Activated CD4-positive, alpha-beta T cell treated with anti-CD3 and anti-CD28 coated beads, Interleukin-10, Interleukin-2, amounts not matched to agents 100 ng/mL and 50 ng/mL, durations not matched to agents 16 hours and 8 hours (primary cell): Measurements from ENCODE around the gene HOXD8.

Experiments
- DNase-seq: peaks from one replicate; pipeline ENCODE4 v3.0.0-alpha.2; 2020

HOXD8 gene

GRCh38 chr2:176103742-176104315 is 25.7 kb upstream of the HOXD8 start:
- DNase-seq = no peak

DNA sequence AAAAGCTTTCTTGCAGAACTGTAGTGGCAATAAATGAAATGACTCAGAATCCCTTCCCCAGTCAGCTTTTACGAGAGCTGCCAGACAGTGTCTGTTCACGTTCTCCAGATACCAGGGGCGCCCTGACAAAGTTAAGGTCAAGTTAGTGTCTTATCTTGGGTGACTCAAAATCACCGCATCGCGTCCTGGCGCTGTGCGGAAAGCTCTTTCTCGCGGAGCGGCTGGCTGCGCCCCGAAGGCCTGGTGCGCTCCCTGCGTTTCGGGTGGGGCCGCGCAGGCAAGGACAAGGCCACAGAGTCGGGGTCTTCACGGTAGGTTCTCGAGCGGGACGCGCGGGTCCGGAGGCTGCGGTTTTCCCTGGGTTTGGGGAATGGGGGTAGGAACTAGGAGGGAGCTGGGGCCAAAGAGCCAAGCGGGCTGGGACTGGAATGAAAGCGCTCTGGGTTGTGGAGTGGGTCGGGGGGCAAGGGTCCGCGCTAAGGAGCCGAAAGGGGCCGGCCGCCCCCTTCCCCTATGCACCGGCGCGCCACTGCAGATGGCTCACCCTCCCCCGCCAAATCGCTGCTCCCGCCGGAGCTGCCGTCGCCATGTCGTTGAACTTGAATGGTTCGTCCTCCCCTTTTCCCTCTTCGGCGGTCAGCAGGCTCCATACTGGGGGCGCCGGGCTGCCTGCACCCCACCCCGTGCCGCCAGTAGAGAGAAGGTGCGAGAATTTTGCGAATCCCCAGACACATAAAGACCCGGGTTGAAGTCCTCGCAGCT is 25.0 kb upstream of the HOXD8 start:
- DNase-seq = no peak

GRCh38 chr2:176105078-176105729 is 24.3 kb upstream of the HOXD8 start:
- DNase-seq = no peak

DNA sequence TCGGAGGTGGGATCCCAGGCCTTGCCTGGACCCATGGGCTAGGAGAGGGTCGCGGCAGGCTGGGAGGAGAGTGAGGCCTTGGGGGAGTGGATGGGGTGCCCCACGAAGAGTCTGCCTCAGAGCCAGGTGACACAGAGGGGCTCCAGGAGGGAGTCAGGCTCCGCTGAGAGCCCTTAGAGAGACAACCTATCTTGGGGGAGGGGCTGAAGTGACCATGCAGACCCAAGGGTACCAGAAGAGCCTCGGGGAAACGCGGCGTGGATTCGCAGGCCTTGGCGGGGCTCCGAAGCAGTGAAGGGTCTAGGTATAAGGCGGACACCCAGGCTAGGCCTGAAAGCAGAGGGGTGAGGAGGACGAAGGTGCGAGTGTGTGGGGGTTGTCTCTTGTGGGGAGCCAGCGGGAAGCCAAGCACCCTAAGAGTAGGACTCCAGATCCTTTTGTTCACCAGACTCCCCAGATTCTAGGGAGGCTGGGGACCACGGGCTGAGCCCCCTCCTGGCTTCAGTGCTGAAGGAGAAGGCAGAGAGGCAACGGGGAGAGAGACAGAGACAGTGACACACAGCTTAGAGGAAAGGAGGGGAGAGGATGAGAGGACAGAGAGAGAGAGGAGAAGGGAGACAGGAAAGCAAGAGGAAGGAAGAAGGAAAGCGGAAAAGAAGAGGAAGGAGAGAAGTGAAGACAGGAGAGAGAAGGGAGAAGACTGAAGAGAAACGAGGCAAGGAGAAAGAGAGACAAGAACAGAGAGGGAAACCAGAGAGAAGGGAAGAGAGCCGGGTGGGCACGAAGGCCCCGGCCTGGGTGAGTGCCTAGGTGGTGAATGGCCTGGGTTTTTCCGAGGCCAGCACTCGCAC is 23.6 kb upstream of the HOXD8 start:
- no peak for DNase-seq

DNA sequence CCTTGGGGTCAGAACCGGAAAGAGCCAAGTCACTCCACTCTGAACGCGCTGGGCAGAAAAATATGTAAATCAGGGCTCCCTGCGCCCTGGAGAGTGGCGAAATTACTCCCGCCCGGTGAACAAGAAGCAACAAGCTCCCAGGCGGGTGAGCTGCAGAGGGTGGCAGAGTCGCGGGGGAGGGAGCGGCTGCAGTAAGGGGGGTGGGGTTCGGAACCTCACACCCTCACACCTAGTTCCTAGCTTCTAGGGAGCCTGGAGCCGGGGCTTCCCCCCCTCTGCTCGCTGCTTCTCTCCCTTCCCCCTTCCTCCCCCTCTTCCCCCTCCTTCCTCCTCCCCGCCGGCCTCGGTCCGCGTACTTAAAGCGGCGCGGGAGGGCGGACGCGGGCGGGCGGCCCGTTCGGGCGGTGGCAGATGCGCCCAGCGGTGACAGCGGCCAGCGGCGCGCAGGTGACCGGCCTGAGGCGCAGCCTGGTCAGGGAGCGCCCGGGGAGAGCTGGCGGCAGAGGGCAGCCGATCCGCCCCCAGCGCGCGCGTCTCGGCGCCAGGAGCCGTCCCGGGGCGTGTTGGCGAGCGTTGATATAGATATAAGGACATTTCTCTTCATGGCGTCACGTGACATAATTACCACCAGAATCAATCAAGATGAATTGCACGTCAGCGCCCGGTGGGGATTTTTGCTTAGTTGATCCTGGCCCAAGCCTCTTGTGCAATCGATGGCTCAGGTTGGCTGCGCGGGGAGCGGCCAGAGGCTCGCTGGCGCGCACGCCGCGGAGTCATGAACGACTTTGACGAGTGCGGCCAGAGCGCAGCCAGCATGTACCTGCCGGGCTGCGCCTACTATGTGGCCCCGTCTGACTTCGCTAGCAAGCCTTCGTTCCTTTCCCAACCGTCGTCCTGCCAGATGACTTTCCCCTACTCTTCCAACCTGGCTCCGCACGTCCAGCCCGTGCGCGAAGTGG is 22.6 kb upstream of the HOXD8 start, which contains the start of gene HOXD11:
Gene HOXD11 (plus strand): TSS at position 700 of the 959 bp plus-strand sequence. CDS start 76 bp downstream, at position 776.
- no peak for DNase-seq

DNA sequence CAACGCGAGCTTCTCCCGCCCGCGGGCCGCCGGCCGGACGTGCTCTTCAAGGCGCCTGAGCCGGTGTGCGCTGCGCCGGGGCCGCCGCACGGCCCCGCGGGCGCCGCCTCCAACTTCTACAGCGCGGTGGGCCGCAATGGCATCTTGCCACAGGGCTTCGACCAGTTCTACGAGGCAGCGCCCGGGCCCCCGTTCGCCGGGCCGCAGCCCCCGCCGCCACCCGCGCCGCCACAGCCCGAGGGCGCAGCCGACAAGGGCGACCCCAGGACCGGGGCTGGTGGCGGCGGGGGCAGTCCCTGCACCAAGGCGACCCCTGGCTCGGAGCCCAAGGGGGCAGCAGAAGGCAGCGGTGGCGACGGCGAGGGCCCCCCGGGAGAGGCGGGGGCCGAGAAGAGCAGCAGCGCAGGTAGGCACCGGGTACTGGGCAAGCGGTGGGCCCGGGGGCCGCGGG is 21.7 kb upstream of the HOXD8 start:
- DNase-seq = no peak

DNA sequence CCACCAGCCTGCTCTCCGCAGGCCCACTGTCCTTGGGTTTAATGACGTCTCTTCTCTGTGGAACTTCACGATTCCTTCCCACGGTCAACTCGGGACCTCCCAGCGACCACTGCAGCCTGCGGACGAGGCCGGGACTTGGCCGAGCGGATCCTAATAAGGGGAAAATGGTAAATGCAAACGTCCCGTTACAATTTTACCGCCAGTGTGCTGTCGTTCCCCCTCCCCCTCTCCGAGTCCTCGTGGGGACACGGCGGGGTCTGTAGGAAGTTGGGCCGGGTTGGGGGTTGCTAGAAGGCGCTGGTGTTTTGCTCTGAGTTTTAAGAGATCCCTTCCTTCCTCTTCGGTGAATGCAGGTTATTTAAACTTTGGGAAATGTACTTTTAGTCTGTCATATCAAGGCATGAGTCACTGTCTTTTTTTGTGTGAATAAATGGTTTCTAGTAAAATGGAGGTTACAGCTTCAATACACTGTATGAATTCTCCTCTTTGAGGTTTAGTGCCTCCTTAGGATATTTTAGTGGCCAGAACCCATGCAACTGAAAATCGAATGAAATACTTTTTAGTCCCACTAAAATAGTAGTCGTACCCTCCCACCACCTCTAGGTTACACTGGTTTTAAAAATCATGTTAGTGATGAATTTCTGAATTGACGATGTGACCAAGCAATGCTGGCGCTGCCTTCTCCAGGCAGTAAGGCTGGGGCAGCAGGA is 20.2 kb upstream of the HOXD8 start:
- DNase-seq = no peak

DNA sequence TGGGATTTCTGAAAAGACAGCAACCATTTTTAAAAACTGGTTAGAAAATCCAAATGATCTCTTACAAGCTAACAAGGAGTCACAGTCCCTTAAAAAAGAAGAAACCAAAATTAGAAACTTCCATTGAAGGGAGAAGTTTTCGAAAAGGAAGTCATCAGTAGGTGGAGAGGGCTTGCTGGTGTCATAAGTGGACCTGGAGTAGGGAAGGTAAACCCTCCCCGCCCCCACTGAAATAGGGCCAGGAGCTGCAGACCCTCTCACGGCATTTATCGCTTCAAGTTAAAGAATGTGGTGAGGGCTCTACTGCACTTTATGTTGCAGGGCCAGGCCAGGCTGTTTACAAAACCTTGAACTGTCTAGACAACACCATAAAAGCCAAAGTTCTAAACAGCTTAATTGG is 19.6 kb upstream of the HOXD8 start:
- no peak for DNase-seq

DNA sequence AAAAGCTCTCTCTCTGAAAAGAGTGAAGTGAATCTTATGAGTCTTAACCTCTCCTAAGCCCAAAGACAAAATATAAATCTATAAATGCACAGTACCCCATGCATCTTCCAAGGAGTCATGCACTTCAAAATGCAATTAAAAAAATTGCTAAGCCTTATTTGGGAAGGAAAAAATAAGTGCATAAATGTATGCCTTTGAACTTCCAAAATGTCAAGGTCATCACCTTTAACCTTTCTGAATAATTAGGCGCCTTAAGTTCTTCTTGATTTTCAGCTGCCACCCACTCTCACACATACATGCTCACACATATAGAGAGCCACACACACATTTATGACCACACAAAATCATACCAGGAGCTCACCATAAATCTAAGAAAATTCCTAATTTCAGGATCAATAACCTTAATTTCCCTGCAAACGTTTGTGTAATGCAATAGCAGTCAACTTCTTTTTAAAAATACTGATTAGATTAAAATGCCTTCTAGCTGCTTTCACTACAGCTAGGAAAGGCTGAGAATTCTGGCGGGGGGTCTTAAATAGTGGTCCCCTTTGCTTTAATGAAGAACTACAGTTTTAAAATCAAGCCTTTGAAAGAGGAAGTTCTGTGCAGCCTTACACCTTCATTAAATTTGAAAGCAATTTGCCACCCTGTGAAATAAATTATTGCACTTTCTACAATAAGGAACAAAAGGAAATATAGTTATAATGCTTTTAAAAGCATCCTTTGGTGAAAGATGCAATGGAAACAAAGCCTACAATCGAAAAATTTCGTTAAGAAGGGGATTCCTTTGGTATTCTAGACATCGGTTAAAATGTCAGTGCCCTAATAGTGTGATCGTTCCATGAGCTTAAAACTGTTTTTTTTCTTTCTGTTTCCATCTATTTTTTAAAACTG is 18.8 kb upstream of the HOXD8 start:
- no peak for DNase-seq

DNA sequence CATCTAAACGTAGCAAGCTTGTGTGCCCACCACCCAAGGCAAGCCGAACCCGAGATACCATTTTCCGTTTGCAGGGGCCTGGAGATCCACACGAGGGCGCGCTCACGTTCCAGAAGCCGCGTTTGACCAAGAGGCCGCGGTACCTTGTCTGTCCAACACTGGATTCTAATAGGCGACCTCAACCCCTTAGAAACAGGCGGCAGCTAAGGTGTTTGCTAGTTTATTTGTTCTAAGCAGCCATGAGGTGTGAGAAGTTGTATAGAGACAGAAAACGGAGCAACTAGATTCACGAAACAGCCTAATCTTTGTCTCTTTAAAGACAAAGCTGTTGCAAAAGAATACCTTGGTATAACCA is 18.2 kb upstream of the HOXD8 start:
- DNase-seq = peak; percentile 43

DNA sequence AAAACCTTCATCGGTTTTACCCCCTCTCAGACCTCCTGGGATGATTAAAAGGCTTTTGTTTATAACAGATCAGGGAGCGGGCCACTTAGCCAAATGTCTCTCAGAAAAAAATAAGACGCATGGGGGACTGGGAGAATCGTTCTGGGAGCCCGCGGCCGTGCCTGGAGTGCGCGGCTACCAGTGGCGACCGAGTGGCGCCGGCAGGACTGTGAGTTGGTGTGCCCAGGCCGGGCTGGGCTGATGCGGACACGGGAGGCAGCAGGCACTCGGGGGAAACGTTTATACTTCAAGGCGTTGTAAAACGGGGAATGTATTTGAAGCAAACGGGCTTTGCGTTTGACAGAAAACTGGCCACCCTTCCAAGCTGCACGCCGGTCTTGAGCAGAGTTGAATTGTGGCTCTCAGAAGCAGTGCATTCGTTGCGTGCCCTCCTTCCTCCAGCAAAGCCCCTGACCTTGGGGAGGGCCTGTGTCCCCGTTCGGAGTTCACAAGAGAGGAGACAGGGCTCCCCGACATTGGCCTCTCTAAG is 17.6 kb upstream of the HOXD8 start:
- no peak for DNase-seq

DNA sequence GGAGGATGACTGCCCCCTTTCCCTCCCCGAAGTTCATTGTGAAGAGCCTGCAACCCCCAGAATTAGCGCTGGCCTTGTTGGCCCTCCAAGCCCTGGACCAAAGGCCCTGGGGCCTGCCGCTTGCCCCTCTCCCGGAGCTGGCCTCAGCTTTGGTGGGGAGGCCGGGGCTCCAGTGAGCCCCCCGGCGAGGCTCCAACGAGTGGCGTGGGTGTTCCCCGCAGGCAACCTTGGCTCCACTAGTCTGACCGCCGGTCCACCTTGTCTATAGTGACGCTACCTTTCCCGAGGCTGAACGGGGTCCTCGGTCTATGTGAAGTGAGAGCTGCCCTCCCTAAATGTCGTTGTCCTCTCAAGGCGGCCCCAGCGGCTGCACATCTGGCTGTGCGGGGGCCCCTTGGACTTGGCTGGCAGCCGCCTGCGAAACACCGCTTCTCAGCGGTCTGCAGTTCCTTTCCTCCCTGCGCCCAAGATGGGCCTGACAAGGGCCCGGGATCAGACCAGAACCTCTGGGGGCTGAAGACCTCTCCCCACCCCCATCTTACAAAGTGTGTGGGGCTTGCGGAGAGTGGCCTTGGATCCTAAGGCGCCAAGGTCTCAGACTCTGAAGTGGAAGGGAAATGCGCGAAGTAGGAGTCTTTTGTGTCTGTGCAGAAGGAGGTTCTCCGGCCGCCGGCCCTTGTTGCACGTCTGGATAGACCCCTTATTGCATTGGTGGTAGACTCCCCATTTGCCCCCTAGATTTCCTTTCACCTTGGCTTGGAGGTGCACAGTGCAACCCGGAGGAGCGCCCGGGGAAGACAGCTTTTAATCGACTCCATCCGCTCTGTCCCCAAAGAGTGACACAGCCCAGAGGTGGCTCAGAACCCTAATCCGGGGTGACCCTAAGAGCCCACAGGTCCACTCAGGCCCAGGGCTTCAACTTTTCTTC is 16.9 kb upstream of the HOXD8 start:
- DNase-seq = no peak

DNA sequence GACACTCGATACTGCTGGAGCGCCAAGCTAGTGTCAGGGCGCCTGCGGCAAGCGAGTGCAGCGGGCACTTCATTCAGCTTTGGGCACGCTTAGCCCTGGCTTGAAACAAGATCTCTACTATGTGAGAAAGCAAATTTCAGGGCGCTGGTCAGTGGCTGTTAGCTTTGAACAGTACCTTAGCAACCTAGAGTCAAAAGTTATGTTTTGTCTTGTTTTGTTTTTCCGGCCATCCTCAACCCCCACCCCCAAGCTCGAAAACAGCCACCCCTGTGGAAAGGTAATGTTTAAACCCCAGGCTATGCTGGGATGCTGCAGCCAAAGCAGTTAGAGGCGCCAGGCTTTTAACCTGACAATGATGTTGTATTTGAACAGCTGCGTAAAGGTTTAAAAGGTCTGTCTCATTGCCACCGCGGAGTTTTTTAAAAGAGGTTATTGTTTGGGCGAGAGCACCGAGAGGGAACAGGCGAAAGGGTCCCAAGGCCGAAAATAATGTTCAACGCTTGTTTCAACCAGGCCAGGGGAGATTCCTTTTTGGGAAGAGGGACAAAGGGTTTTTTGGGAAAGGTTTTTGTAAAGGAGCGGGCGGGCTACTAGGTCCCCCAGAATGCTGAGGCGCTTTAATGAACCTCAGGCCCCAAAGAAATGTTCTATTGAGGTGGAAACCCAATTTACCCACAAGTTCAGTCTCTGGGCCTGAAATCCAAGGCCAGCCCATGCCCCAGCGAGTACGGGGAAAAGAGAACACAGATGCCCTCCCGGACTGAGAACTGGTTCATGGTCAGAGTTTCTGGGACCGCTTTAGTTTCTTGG is 15.2 kb upstream of the HOXD8 start:
- no peak for DNase-seq

DNA sequence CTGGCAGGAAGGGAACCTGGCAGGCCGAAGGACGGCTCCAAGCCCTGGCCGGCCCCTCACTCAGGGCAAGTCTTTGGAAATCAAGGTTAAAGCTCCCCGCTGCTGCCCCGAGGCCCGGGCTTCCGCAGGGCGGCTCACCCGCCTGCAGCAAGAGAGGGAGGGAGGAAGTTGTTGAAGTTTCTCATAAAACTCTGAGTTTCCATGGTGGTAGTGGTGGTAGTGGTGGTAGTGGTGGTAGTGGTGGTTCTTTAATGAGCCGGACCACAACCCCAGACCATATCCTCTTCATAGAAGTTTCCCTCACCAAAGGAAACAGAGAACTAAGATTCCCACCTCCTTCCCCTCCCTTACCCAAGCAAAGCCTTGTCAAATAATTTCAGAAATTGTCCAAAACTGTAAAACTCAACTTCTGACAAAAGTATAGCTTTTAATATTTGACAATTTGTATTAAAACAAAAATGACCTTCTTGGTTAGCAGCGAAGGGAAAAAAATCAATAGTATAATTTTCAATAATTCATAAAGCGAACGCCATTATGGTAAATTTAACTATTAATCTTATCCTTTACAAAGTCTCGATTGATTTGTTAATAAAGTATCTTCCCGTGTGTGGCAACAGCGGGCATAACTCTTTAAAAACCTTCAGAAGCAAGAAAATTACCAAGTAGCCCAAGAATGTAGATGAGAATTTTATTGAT is 14.4 kb upstream of the HOXD8 start:
- no peak for DNase-seq

DNA sequence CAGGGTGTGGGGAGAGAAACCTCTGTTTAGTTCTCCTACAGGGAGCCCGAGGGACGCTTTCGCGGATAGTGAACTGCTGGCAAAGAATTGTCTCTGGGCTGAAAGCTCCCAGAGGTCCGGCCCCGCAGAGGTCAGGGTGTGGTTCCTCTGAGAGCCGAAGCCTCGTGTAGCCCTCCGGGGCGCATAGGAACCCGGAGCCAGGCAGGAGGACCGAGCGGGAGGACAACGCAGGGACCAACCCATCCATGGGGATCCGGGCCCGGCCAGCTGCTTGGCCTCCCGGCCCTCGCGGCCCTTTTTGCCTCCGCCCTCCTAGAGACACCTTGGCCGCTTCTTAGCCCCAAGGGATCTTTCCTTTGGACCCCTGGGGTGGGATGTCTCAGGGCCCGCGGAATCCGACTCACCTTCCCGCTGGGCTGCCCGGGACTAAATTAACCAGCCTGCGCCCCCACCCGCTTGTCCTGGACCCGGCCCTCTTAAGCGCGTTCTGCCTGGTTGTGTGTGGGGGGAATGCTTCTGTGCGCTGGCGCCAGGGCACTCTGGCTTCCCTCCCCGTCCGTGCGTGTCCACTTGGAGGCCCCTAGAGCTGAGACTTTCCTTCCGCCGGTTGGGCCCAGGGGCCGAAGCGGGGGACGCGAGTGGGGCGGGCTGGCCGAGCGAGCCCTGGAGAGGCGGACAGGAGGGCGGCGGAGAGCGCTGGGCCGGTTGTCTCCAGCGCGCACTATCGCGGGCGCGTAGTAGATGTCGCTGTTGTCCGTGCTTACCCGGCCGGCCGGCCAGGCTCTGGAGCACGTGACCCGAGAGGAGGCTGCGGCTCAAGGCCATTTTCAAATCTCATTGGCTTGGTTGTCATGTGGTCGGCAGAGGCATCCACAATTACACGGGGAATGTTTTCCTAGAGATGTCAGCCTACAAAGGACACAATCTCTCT is 13.4 kb upstream of the HOXD8 start, which contains the start of gene HOXD10:
Gene HOXD10 (plus strand): TSS at position 896 of the 931 bp plus-strand sequence. CDS start 56 bp downstream, outside the sequence.
- DNase-seq = no peak
